Neural cell (in vitro differentiated cells): ENCODE results near the gene INTS11. TPM values are rescaled to one million over a fixed set of nuclear protein-coding genes. Genes with fewer than 3 reads are reported as not detected.

ENCODE experiments used
- H2AFZ ChIP-seq: fragments of 200-600, 300-800 bp; sonication (generic), shearing (Covaris generic); 2 replicates; pipeline ENCODE4 v1.6.0; 2014; ENCODE audit warnings: low read depth, mild to moderate bottlenecking, antibody characterized with exemption, low read length, moderate library complexity
- H3F3A ChIP-seq: fragments of 200-600 bp; shearing (Covaris generic); 2 replicates; pipeline ENCODE4 v1.6.1; 2016; ENCODE audit warnings: mild to moderate bottlenecking, moderate library complexity, mixed read lengths, antibody characterized with exemption, low read length; ENCODE audit not compliant: insufficient read depth, poor library complexity, severe bottlenecking
- H3K27ac ChIP-seq: fragments of 200-600, 300-800 bp; sonication (generic), shearing (Covaris generic); 2 replicates; pipeline ENCODE4 v1.5.1; 2014; ENCODE audit warnings: mild to moderate bottlenecking, low read length, moderate library complexity
- H3K27me3 ChIP-seq: fragments of 300-800, 200-600 bp; sonication (generic), shearing (Covaris generic); 2 replicates; pipeline ENCODE4 v1.6.0; 2014; ENCODE audit warnings: mild to moderate bottlenecking, low read depth, low read length, moderate library complexity; ENCODE audit not compliant: insufficient read depth
- H3K36me3 ChIP-seq: fragments of 300-800, 200-600 bp; sonication (generic), shearing (Covaris generic); 2 replicates; pipeline ENCODE4 v1.5.1; 2014; ENCODE audit warnings: mild to moderate bottlenecking, antibody characterized with exemption, low read length, moderate library complexity; ENCODE audit not compliant: insufficient read depth
- H3K4me2 ChIP-seq: fragments of 300-800, 200-600 bp; sonication (generic), shearing (Covaris generic); 2 replicates; pipeline ENCODE4 v1.6.0; 2014; ENCODE audit warnings: mild to moderate bottlenecking, low read length
- H3K4me3 ChIP-seq: fragments of 300-800, 200-600 bp; sonication (generic), shearing (Covaris generic); 2 replicates; pipeline ENCODE4 v1.5.1; 2014; ENCODE audit warnings: mild to moderate bottlenecking, low read length, moderate library complexity
- H3K79me2 ChIP-seq: fragments of 200-600 bp; shearing (Covaris generic); replicated peaks from 2 replicates; pipeline ENCODE4 v1.6.0; 2014; ENCODE audit warnings: mild to moderate bottlenecking, low read length, moderate library complexity; ENCODE audit not compliant: insufficient read depth
- H3K9ac ChIP-seq: fragments of 300-800, 200-600 bp; sonication (generic), shearing (Covaris generic); 2 replicates; pipeline ENCODE4 v1.6.1; 2016; ENCODE audit warnings: mild to moderate bottlenecking, low read length, mixed read lengths
- H3K9me2 ChIP-seq: fragments of 200-600 bp; shearing (Covaris generic); 2 replicates; pipeline ENCODE4 v1.6.1; 2016; ENCODE audit warnings: mild to moderate bottlenecking, low read length, mixed read lengths; ENCODE audit not compliant: insufficient read depth
- H3K9me3 ChIP-seq: fragments of 200-600, 300-800 bp; sonication (generic), shearing (Covaris generic); 2 replicates; pipeline ENCODE4 v1.6.1; 2016; ENCODE audit warnings: mild to moderate bottlenecking, mixed run types, low read length, moderate library complexity, mixed read lengths
- H4K20me1 ChIP-seq: fragments of 200-600 bp; shearing (Covaris generic); 2 replicates; pipeline ENCODE4 v1.6.1; 2016; ENCODE audit warnings: mild to moderate bottlenecking, mixed run types; ENCODE audit not compliant: insufficient read depth
- EP300 ChIP-seq: fragments of 450-650 bp; conservative IDR thresholded peaks from 2 replicates; pipeline ENCODE4 v1.6.1; 2014; ENCODE audit warnings: antibody characterized with exemption, mild to moderate bottlenecking, moderate library complexity; ENCODE audit not compliant: poor library complexity, severe bottlenecking
- EZH2 ChIP-seq: fragments of 200-600, 300-800 bp; shearing (Covaris generic), sonication (generic); IDR thresholded peaks from 2 replicates; pipeline ENCODE4 v1.6.1; 2014; ENCODE audit warnings: antibody characterized with exemption, low read length, borderline replicate concordance, mild to moderate bottlenecking; ENCODE audit not compliant: insufficient read depth, poor library complexity, severe bottlenecking
- MXI1 ChIP-seq: fragments of 450-650 bp; conservative IDR thresholded peaks from 2 replicates; pipeline ENCODE4 v1.6.1; 2014; ENCODE audit warnings: antibody characterized with exemption, mild to moderate bottlenecking; ENCODE audit not compliant: poor library complexity, severe bottlenecking
- POLR2AphosphoS5 ChIP-seq: IDR thresholded peaks from 2 replicates; pipeline ENCODE4 v1.6.1; 2012
- RAD21 ChIP-seq: fragments of 450-650 bp; conservative IDR thresholded peaks from 2 replicates; pipeline ENCODE4 v1.6.1; 2014; ENCODE audit warnings: antibody characterized with exemption, mild to moderate bottlenecking, moderate library complexity
- SMC3 ChIP-seq: fragments of 450-650 bp; conservative IDR thresholded peaks from 2 replicates; pipeline ENCODE4 v1.6.1; 2014; ENCODE audit warnings: antibody characterized with exemption, mild to moderate bottlenecking, moderate library complexity; ENCODE audit not compliant: poor library complexity
- TAF1 ChIP-seq: IDR thresholded peaks from 2 replicates; pipeline ENCODE4 v1.6.1; 2012; ENCODE audit warnings: low read depth
- polyA plus RNA-seq: library from polyadenylated mRNA; depleted of rRNA; stranded (reverse); fragments of >200 nt; gene quantifications from 2 replicates; pipeline ENCODE4 v1.2.3, GENCODE V29; 2014
- TF ChIP-seq, protein P1 (sequence below): fragments of 450-650 bp; IDR thresholded peaks from 2 replicates; pipeline ENCODE4 v1.5.1; 2014; ENCODE audit warnings: antibody characterized with exemption, mild to moderate bottlenecking, moderate library complexity; ENCODE audit not compliant: poor library complexity, severe bottlenecking
- TF ChIP-seq, protein P2 (sequence below): IDR thresholded peaks from 2 replicates; pipeline ENCODE4 v1.6.1; 2012; ENCODE audit warnings: borderline replicate concordance

INTS11 gene
- polyA plus RNA-seq, 1 donor from 2014 or later, result 131 TPM

DNA sequence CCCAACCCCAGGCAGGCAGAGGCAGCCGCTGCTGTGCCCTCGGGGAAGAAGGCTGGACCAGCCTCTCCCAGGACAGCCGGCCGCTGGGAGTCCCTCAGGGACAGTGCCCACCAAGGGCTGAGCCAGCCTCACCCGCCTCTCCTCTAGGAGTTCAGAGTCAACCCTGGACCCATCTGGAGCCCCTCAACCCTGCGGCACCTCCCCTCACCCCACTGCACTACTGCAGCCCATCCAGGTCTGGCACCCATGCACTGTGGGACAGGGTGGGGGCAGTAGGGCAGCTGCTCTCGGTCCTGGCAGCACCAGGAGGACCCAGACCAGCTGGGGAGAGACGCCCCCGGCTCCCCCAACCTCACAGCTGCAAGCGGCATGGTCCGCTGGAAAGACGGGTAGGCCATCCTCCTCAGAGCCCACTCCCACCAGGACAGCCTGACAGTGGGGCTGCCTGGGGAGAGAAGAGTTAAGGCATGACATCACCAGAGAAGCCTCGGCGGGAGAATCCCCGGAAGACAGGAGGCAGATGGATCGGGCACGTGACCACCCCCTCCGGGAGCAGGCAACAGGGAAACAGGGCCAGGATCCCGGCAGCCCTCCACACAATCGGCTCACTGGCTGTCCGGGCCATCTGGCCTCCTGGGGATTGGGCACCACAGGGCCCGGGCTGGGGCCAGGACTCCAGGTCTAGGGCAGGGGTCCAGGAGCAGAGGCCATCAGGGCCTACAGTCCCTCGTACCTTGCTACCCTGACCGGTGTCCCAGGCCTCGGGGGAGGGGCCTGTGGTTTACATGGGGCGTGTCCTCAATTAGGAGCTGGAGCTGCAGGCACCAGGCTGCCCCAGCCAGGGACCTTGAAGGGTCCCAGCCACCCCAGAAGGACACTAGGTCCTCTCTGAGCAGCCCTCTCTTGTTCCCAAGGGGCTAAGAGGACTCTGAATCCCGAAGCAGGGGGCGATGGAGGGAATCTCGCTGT, 19.8 kb downstream of the INTS11 start:
- no peaks in the 10 kb centered on the region for H3K9me3 ChIP-seq
- TF ChIP-seq POLR2AphosphoS5 (peak; percentile 64), SMC3 (peak; percentile 14), EZH2 (no peak), MXI1 (peak; percentile 54), EP300 (peak; percentile 47), TAF1 (no peak)
- TF ChIP-seq, protein P1, sequence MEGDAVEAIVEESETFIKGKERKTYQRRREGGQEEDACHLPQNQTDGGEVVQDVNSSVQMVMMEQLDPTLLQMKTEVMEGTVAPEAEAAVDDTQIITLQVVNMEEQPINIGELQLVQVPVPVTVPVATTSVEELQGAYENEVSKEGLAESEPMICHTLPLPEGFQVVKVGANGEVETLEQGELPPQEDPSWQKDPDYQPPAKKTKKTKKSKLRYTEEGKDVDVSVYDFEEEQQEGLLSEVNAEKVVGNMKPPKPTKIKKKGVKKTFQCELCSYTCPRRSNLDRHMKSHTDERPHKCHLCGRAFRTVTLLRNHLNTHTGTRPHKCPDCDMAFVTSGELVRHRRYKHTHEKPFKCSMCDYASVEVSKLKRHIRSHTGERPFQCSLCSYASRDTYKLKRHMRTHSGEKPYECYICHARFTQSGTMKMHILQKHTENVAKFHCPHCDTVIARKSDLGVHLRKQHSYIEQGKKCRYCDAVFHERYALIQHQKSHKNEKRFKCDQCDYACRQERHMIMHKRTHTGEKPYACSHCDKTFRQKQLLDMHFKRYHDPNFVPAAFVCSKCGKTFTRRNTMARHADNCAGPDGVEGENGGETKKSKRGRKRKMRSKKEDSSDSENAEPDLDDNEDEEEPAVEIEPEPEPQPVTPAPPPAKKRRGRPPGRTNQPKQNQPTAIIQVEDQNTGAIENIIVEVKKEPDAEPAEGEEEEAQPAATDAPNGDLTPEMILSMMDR, result no peak
- TF ChIP-seq, protein P2, sequence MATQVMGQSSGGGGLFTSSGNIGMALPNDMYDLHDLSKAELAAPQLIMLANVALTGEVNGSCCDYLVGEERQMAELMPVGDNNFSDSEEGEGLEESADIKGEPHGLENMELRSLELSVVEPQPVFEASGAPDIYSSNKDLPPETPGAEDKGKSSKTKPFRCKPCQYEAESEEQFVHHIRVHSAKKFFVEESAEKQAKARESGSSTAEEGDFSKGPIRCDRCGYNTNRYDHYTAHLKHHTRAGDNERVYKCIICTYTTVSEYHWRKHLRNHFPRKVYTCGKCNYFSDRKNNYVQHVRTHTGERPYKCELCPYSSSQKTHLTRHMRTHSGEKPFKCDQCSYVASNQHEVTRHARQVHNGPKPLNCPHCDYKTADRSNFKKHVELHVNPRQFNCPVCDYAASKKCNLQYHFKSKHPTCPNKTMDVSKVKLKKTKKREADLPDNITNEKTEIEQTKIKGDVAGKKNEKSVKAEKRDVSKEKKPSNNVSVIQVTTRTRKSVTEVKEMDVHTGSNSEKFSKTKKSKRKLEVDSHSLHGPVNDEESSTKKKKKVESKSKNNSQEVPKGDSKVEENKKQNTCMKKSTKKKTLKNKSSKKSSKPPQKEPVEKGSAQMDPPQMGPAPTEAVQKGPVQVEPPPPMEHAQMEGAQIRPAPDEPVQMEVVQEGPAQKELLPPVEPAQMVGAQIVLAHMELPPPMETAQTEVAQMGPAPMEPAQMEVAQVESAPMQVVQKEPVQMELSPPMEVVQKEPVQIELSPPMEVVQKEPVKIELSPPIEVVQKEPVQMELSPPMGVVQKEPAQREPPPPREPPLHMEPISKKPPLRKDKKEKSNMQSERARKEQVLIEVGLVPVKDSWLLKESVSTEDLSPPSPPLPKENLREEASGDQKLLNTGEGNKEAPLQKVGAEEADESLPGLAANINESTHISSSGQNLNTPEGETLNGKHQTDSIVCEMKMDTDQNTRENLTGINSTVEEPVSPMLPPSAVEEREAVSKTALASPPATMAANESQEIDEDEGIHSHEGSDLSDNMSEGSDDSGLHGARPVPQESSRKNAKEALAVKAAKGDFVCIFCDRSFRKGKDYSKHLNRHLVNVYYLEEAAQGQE, result no peak
- no peaks in the 10 kb centered on the region for H3K36me3 ChIP-seq
- no peaks in the 10 kb centered on the region for H3K9me2 ChIP-seq
- H2AFZ ChIP-seq, result no peak overlapping the region
- H4K20me1 ChIP-seq, result peaks cover 2% of the 10 kb centered on the region
- H3K4me3 ChIP-seq, result peak overlapping the region; percentile 99
- no peaks in the 10 kb centered on the region for H3F3A ChIP-seq
- no peaks in the 10 kb centered on the region for H3K27me3 ChIP-seq
- H3K9ac ChIP-seq, result peak overlapping the region; percentile 95
- H3K4me2 ChIP-seq, result peak overlapping the region; percentile 86
- peak overlapping the region; percentile 85 for H3K27ac ChIP-seq
- H3K79me2 ChIP-seq, result peaks cover 36% of the 10 kb centered on the region

DNA sequence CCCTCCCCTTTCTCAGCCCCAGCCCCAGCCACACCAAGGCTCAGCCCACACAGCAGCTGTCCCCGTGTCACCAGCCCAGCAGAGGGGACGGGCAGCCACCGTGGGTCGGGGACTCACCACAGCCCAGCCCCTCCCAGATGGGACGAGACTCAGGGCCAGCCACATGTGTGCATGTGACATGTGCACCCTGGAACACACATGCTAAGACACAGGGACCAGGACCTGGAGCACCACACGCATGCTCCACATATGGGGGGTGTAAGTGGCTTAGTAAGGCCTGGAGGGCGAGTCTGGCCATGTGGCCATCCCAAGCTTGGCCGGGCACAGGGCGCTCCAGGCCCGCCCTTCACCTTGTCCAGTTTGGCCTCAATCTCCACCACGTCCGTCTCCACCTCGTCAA, 20.7 kb downstream of the INTS11 start:
- Histone ChIP-seq H3K9ac (peak overlapping the region; percentile 95), H3K27ac (peak overlapping the region; percentile 85), H4K20me1 (peaks cover 2% of the 10 kb centered on the region)

More for the DNA sequence above, 20.7 kb downstream of the INTS11 start:
- TF ChIP-seq POLR2AphosphoS5 (no peak), SMC3 (no peak), TAF1 (no peak), RAD21 (no peak), EZH2 (no peak), MXI1 (no peak), EP300 (no peak)
- TF ChIP-seq, protein P2, result no peak
- TF ChIP-seq, protein P1, result no peak
- Histone ChIP-seq H3K9me3 (no peaks in the 10 kb centered on the region), H3K79me2 (peaks cover 36% of the 10 kb centered on the region), H3K36me3 (no peaks in the 10 kb centered on the region), H2AFZ (no peak overlapping the region), H3K27me3 (no peaks in the 10 kb centered on the region), H3F3A (no peaks in the 10 kb centered on the region), H3K4me2 (no peak overlapping the region), H3K9me2 (no peaks in the 10 kb centered on the region), H3K4me3 (peak overlapping the region; percentile 99)
